ENCODE results near the gene DTHD1.

- TF ChIP-seq, protein P1, sequence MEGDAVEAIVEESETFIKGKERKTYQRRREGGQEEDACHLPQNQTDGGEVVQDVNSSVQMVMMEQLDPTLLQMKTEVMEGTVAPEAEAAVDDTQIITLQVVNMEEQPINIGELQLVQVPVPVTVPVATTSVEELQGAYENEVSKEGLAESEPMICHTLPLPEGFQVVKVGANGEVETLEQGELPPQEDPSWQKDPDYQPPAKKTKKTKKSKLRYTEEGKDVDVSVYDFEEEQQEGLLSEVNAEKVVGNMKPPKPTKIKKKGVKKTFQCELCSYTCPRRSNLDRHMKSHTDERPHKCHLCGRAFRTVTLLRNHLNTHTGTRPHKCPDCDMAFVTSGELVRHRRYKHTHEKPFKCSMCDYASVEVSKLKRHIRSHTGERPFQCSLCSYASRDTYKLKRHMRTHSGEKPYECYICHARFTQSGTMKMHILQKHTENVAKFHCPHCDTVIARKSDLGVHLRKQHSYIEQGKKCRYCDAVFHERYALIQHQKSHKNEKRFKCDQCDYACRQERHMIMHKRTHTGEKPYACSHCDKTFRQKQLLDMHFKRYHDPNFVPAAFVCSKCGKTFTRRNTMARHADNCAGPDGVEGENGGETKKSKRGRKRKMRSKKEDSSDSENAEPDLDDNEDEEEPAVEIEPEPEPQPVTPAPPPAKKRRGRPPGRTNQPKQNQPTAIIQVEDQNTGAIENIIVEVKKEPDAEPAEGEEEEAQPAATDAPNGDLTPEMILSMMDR (IDR thresholded peaks at IDR 0.05) = no peak
- no peak for TF ChIP-seq POLR2AphosphoS5 (IDR thresholded peaks at IDR 0.05)
- no peak for TF ChIP-seq EP300 (IDR thresholded peaks at IDR 0.05)
- no peak for TF ChIP-seq POLR2A (IDR thresholded peaks at IDR 0.05)
Measured at GRCh38 chr4:36292556-36293188, 11.3 kb downstream of the DTHD1 start.
